PC-9 (cell line): ENCODE results near the gene ITGAE. TPM values are rescaled to one million over a fixed set of nuclear protein-coding genes. Genes with fewer than 3 reads are reported as not detected.

Experiments used
- BruUV-seq: library from RNA; stranded (reverse); fragments of 400-500 nt; replicated peaks from 2 replicates; lab custom pipeline; 2021; lab: Mats Ljungman, UMichigan
- CTCF ChIA-PET: fragments of 300-600 bp; sonication (Branson Sonifier 250); formaldehyde crosslinking; loops from one replicate; lab custom pipeline; 2022; ENCODE audit warnings: antibody characterized with exemption; lab: Charles Lee
- POLR2A ChIA-PET: fragments of 300-600 bp; sonication (Branson Sonifier 250); formaldehyde crosslinking; loops from one replicate; lab custom pipeline; 2022; ENCODE audit warnings: antibody characterized with exemption; ENCODE audit not compliant: unreplicated experiment; lab: Charles Lee
- DNase-seq, 2 experiments: peaks; one replicate each; pipeline versions ENCODE4 v3.0.0 to v3.0.0-alpha.2; 2015 to 2022; ENCODE audit warnings: mixed read lengths in 1 of 2
- H2AFZ ChIP-seq: fragments of 200-600 bp; sonication (generic); 2 replicates; pipeline ENCODE4 v1.8.1; 2017; ENCODE audit warnings: antibody characterized with exemption
- H3F3A ChIP-seq: fragments of 200-600 bp; sonication (generic); 2 replicates; pipeline ENCODE4 v1.8.1; 2017; ENCODE audit warnings: antibody characterized with exemption, mild to moderate bottlenecking, low read depth; ENCODE audit not compliant: insufficient read depth
- H3K27ac ChIP-seq: fragments of 200-600 bp; sonication (generic); 2 replicates; pipeline ENCODE4 v1.6.1; 2016; ENCODE audit warnings: mixed run types
- H3K27me3 ChIP-seq: fragments of 200-600 bp; sonication (generic); 2 replicates; pipeline ENCODE4 v1.6.1; 2016; ENCODE audit warnings: low read depth, mixed run types; ENCODE audit not compliant: insufficient read depth
- H3K36me3 ChIP-seq: fragments of 200-600 bp; sonication (generic); 2 replicates; pipeline ENCODE4 v1.6.1; 2016; ENCODE audit warnings: low read depth, mixed run types
- H3K4me1 ChIP-seq: fragments of 200-600 bp; sonication (generic); replicated peaks from 2 replicates; pipeline ENCODE4 v1.6.1; 2016; ENCODE audit warnings: mixed run types; ENCODE audit not compliant: insufficient read depth
- H3K4me2 ChIP-seq: fragments of 200-600 bp; sonication (generic); 2 replicates; pipeline ENCODE4 v1.6.1; 2017; ENCODE audit warnings: mixed run types
- H3K4me3 ChIP-seq: fragments of 200-600 bp; sonication (generic); 2 replicates; pipeline ENCODE4 v1.6.1; 2016; ENCODE audit warnings: mixed run types
- H3K79me2 ChIP-seq: fragments of 200-600 bp; sonication (generic); 2 replicates; pipeline ENCODE4 v1.6.1; 2017; ENCODE audit warnings: low read depth, mixed run types
- H3K9me2 ChIP-seq: fragments of 200-600 bp; sonication (generic); 2 replicates; pipeline ENCODE4 v1.8.1; 2017; ENCODE audit warnings: mild to moderate bottlenecking; ENCODE audit not compliant: insufficient read depth
- H3K9me3 ChIP-seq: fragments of 200-600 bp; sonication (generic); 2 replicates; pipeline ENCODE4 v1.8.1; 2016; ENCODE audit warnings: low read depth; ENCODE audit not compliant: insufficient read depth
- H4K20me1 ChIP-seq: fragments of 200-600 bp; sonication (generic); 2 replicates; pipeline ENCODE4 v1.8.1; 2017; ENCODE audit not compliant: insufficient read depth
- CTCF ChIP-seq: fragments of 200-600 bp; sonication (generic); conservative IDR thresholded peaks from 2 replicates; pipeline ENCODE4 v1.6.1; 2017; ENCODE audit warnings: mixed run types, antibody characterized with exemption, mild to moderate bottlenecking, moderate library complexity
- EZH2 ChIP-seq: fragments of 200-600 bp; sonication (generic); IDR thresholded peaks from 2 replicates; pipeline ENCODE4 v1.8.0; 2017; ENCODE audit warnings: antibody characterized with exemption, low read depth
- intact Hi-C: fragments of 100-400 bp; cut with micrococcal nuclease; formaldehyde crosslinking; loops from one replicate; pipeline ENCODE4 v1.10.0; 2022; ENCODE audit not compliant: unreplicated experiment
- total RNA-seq: library from RNA; stranded (reverse); gene quantifications from 2 replicates; pipeline ENCODE4 v1.2.3, GENCODE V29; 2021

Gene ITGAE
- total RNA-seq, 1 experiment from 2014 or later = 52.8 TPM

- Histone ChIP-seq H3K79me2 (peaks cover 37% of the 10 kb centered on the region), H3K27me3 (no peaks in the 10 kb centered on the region), H3K9me2 (no peaks in the 10 kb centered on the region), H3K4me3 (no peak overlapping the region), H3K4me1 (peaks cover 36% of the 10 kb centered on the region), H3K27ac (no peak overlapping the region), H3K36me3 (peaks cover 34% of the 10 kb centered on the region), H3K4me2 (no peak overlapping the region), H4K20me1 (no peaks in the 10 kb centered on the region), H3F3A (peaks cover 38% of the 10 kb centered on the region), H2AFZ (no peak overlapping the region), H3K9me3 (no peaks in the 10 kb centered on the region)
- TF ChIP-seq CTCF = no peak
- TF ChIP-seq EZH2 = no peak
- BruUV-seq = no TSS peak
- no peak for DNase-seq
- ChIA-PET CTCF (no interaction called here), POLR2A (no interaction called here)
- intact Hi-C loops = no loop called here
These were observed 82.8 kb downstream of the ITGAE start for GRCh38 chr17:3718201-3718600.

- no peaks in the 10 kb centered on the region for H3K27me3 ChIP-seq
- H3K27ac ChIP-seq = no peak overlapping the region
- H3K79me2 ChIP-seq = peaks cover 13% of the 10 kb centered on the region
- H3K4me3 ChIP-seq = no peak overlapping the region
- CTCF ChIA-PET = interaction anchor here (0.6 kb wide), 1 partner anchor 789 kb away, joined by 8 read pairs; no protein-coding TSS in a partner anchor
- DNase-seq = no peak
- H3F3A ChIP-seq = peaks cover 24% of the 10 kb centered on the region
- no peaks in the 10 kb centered on the region for H3K9me2 ChIP-seq
- TF ChIP-seq CTCF (no peak), EZH2 (no peak)
- no peaks in the 10 kb centered on the region for H3K9me3 ChIP-seq
- POLR2A ChIA-PET = no interaction called here
- intact Hi-C loops = no loop called here
- H3K4me2 ChIP-seq = no peak overlapping the region
- no TSS peak for BruUV-seq
- peaks cover 28% of the 10 kb centered on the region for H3K36me3 ChIP-seq
- H4K20me1 ChIP-seq = no peaks in the 10 kb centered on the region
- no peak overlapping the region for H2AFZ ChIP-seq
- H3K4me1 ChIP-seq = peaks cover 29% of the 10 kb centered on the region
These were observed 85.7 kb downstream of the ITGAE start for GRCh38 chr17:3715296-3715695.

GRCh38 chr17:3712811-3713463 lies 88.1 kb downstream of the ITGAE start:
- intact Hi-C loops = no loop called here
- Histone ChIP-seq H3K27ac (no peak overlapping the region), H3K4me2 (no peak overlapping the region), H2AFZ (no peak overlapping the region), H3K9me3 (no peaks in the 10 kb centered on the region), H3K27me3 (no peaks in the 10 kb centered on the region), H3K79me2 (no peaks in the 10 kb centered on the region), H3F3A (peaks cover 18% of the 10 kb centered on the region; the same call in 1 of the 2 replicates), H3K36me3 (peaks cover 18% of the 10 kb centered on the region), H3K9me2 (no peaks in the 10 kb centered on the region), H3K4me3 (no peak overlapping the region), H3K4me1 (peaks cover 16% of the 10 kb centered on the region), H4K20me1 (no peaks in the 10 kb centered on the region)
- ChIA-PET CTCF (no interaction called here), POLR2A (no interaction called here)
- DNase-seq = no peak
- TF ChIP-seq EZH2 (no peak), CTCF (no peak)
- BruUV-seq = no TSS peak
